ENCODE results near the gene GOLT1A. TPM values are rescaled to one million over a fixed set of nuclear protein-coding genes. Genes with fewer than 3 reads are reported as not detected.
A peak's percentile ranks its signal among the peaks of the same experiment; 100 is the strongest.

The GOLT1A gene
- total RNA-seq, 6 experiments from 2014 or later: not detected

- Mint-ChIP-seq H3K4me1 (ENCODE audit: low read depth) (no peaks in the 10 kb centered on the region), H3K27ac (no peak overlapping the region), H3K27me3 (ENCODE audit: insufficient read depth) (peaks cover 26% of the 10 kb centered on the region), H3K4me3 (peak overlapping the region; percentile 76), H3K36me3 (ENCODE audit: low read depth) (no peaks in the 10 kb centered on the region), H3K9me3 (no peaks in the 10 kb centered on the region)
- no peak for DNase-seq
- TF ChIP-seq CTCF (IDR thresholded peaks at IDR 0.05): no peak
Observed at GRCh38 chr1:204152310-204153044, 61.3 kb downstream of the GOLT1A start.

GRCh38 chr1:204151552-204152309, 62.1 kb downstream of the GOLT1A start, which contains the start of gene ETNK2:
Gene ETNK2, minus strand, starts transcription at chr1:204152044. Its CDS starts 192 bp downstream, at chr1:204151852.
- Mint-ChIP-seq H3K4me3 (peak within 1 kb of the TSS; percentile 76), H3K27me3 (ENCODE audit: insufficient read depth) (peaks cover 21% of the 10 kb centered on the region), H3K36me3 (ENCODE audit: low read depth) (no peaks in the 10 kb centered on the region), H3K27ac (no peak within 1 kb of the TSS), H3K9me3 (no peaks in the 10 kb centered on the region), H3K4me1 (ENCODE audit: low read depth) (no peaks in the 10 kb centered on the region)
- DNase-seq: no peak
- TF ChIP-seq CTCF (IDR thresholded peaks at IDR 0.05): no peak

GRCh38 chr1:204150702-204151551, 62.9 kb downstream of the GOLT1A start:
- H3K4me1 Mint-ChIP-seq (ENCODE audit: low read depth): no peaks in the 10 kb centered on the region
- no peaks in the 10 kb centered on the region for H3K9me3 Mint-ChIP-seq
- H3K36me3 Mint-ChIP-seq (ENCODE audit: low read depth): no peaks in the 10 kb centered on the region
- DNase-seq: no peak
- H3K27me3 Mint-ChIP-seq (ENCODE audit: insufficient read depth): peaks cover 28% of the 10 kb centered on the region
- H3K27ac Mint-ChIP-seq: no peak overlapping the region
- no peak overlapping the region for H3K4me3 Mint-ChIP-seq
- TF ChIP-seq CTCF (IDR thresholded peaks at IDR 0.05): no peak

- TF ChIP-seq CTCF (IDR thresholded peaks at IDR 0.05): no peak
- Mint-ChIP-seq H3K4me1 (ENCODE audit: low read depth) (no peaks in the 10 kb centered on the region), H3K9me3 (no peaks in the 10 kb centered on the region), H3K4me3 (no peak overlapping the region), H3K27me3 (ENCODE audit: insufficient read depth) (peaks cover 27% of the 10 kb centered on the region), H3K27ac (no peak overlapping the region), H3K36me3 (ENCODE audit: low read depth) (no peaks in the 10 kb centered on the region)
- no peak for DNase-seq
Observed at GRCh38 chr1:204149635-204150565, 63.9 kb downstream of the GOLT1A start.
